Effector CD4-positive, alpha-beta T cell (primary cell): ENCODE results near the gene FBRSL1.
"Not testable (repeated sequence)": the region's sequence is repeated elsewhere in the genome, so short reads cannot be mapped to it uniquely, and the experiment has no call there.

ENCODE experiments used
- DNase-seq: peaks from one replicate; pipeline ENCODE4 v3.0.0-alpha.2; 2020

FBRSL1 gene

DNA sequence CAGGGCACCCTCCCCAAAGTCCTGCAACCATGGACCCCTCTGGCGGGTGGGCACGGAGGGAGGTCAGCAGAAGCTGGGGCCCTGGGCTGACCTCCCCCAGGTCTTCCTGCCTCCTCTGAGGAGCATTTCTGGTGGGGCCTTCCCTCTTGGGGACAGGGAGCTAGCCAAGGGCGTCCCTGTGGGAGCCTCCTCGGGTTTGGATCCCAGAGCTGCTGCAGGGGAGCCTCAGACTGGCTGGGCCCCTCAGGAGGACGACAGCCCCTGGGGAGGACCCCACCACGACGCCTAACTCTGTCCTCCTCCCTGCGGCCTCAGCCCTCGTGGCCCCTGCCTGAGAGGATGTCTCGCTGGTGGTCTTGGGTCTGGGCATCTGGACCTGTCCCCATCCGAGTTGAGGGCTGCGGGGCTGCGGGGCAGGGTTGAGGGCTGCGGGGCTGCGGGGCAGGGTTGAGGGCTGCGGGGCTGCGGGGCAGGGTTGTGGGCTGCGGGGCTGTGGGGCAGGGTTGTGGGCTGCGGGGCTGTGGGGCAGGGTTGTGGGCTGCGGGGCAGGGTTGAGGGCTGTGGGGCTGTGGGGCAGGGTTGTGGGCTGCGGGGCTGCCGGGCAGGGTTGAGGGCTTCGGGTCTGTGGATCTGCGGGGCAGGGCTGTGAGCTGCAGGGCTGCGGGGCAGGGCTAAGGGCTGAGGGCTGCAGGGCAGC lies 37.4 kb downstream of the FBRSL1 start:
- no peak for DNase-seq

- no peak for DNase-seq
Observed at GRCh38 chr12:132527883-132528264, 37.9 kb downstream of the FBRSL1 start.

GRCh38 chr12:132528564-132529106 lies 38.7 kb downstream of the FBRSL1 start:
- no peak for DNase-seq

- no peak for DNase-seq
Observed at GRCh38 chr12:132529156-132529839, 39.3 kb downstream of the FBRSL1 start.

- no peak for DNase-seq
Observed at GRCh38 chr12:132529906-132530305, 40.0 kb downstream of the FBRSL1 start.

- no peak for DNase-seq
Observed at GRCh38 chr12:132530447-132530846, 40.5 kb downstream of the FBRSL1 start.

- DNase-seq: no peak
Observed at GRCh38 chr12:132530851-132531250, 40.9 kb downstream of the FBRSL1 start.

- DNase-seq: not testable (repeated sequence)
Observed at GRCh38 chr12:132532711-132533583, 43.0 kb downstream of the FBRSL1 start.

DNA sequence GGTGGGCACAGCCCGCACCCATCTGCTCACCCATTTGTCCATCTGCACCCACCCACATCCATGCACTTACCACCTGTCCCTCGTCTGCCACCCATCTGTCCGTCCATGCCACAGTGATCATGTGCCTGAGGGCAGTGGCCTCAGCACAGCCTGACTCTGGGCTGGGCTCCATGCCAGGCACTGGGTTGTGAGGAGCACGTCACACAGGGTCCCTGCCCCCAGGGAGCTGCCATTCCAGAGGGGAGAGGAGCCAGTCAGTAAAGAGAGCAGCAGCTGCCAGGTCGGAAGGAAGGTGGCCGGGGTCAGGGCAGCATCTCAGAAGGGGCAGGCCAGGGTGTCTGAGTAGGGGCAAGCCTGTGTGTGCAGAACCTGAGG lies 43.6 kb downstream of the FBRSL1 start:
- no peak for DNase-seq

GRCh38 chr12:132534076-132534475 lies 44.1 kb downstream of the FBRSL1 start:
- no peak for DNase-seq

DNA sequence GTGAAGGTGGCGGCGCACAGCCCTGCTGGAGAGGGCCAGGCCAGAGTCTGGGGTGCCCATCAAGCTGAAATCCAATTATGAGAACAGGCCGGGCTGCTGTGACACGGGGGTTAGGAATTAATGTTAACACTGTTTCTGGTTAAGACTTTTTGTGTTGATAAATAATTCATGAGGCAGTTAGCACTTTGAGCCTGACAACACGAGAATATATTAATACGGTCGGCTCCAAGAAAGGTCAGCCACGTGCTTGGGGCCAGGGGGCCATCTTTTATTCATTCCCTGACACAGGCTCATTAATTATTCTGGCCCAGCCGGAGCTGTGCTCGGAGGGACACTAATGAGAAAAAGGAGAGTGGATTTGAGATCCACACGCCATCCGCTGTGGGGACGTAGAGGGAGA lies 45.1 kb downstream of the FBRSL1 start:
- DNase-seq: no peak

GRCh38 chr12:132536102-132536876 lies 46.3 kb downstream of the FBRSL1 start:
- no peak for DNase-seq

DNA sequence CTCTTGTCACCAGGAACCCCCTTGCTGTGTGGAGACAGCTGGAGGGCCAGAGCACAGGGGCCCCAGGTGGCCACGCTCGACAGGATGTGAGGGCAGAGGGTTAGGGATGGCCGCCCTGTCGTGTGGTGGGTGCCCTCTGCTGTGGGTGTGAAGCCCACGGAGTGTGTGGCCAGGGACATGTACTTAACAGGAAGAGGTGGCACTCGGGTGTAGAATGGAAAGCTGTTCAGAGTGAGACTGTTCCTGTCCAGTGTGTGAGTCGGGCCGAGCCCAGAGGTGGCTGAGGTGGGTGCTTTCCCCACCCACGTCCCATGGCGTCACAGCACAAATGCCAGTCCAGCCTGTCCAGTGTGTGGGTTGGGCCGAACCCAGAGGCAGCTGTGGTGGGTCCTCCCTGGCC lies 47.1 kb downstream of the FBRSL1 start:
- no peak for DNase-seq

DNA sequence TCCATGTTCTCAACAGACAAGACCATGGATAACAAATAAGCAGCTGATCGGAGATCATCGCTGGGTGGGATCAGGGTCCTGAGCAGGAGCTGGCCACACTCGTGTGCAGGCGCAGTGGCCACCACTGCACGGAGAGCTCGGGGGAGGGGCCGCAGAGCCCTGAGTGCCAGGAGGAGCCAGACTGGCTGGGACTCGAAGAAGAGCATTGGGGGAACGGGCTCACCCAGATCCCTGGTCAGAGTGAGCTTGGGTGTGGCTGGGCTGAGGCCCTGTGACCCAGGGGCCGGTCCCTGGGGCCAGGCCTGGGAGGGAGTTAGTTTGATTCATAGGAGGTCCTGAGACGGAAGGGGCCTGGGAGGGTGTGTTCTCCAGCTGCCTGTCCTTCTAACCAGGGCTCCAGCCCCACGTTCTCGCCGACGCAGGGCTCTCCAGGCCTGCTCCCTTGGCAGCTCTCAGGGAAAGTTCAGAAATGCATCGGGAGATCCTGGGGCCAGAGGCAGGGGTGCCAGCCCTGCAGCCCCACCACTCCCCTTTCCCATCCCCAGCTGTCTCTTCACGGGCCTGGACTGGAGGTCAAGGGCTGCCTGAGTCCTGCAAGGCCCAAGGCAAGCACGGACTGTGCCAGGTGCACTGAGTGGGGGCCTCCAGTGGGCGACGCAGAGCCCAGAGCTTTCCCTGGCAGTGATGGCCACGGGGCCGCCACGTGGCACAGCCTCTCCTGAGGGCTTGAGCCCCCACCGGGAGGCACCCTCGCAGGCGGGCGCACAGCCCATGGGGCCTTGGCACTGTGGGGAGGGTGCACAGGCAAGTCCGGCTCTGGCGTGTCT lies 48.1 kb downstream of the FBRSL1 start:
- no peak for DNase-seq

- no peak for DNase-seq
Observed at GRCh38 chr12:132538663-132538990, 48.7 kb downstream of the FBRSL1 start.

GRCh38 chr12:132539016-132539773 lies 49.2 kb downstream of the FBRSL1 start:
- no peak for DNase-seq

GRCh38 chr12:132540436-132540835 lies 50.5 kb downstream of the FBRSL1 start:
- no peak for DNase-seq

DNA sequence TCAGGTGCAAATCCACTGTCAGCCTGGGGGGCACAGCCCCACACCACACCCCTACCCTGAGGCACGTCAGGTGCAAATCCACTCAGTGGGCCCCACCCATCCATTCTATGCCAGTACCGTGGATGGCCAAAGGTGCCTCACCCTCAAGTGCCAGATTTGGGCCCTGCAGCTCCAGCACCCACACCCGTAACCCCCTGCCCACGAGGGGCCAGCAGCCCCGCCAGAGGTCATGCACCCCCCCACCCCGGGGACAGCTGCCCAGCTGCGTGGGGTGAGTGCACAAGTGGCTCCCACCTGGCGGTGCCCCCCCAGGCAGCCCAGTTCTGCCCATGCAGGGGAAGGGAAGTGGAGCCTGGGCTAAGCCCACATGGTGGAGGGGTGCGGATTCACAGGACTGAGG lies 51.2 kb downstream of the FBRSL1 start:
- no peak for DNase-seq

DNA sequence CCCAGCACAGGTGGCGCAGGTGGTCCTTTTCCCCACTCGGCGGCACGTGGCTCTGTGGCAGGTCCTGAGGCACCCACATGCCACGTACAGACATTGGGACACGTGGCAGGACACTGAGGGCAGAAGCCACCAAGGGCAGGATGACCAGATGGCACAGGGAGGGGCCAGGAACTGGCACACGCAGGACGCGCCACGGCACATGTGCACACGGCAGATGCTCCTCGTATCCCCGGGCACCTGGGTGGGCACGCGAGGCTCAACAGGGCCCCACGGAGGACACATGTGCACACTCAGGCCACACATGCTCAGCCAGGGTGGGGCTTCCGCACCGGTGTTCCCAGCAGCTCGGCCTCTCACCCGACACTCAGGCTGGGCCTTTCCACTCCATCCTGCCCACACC lies 52.0 kb downstream of the FBRSL1 start:
- no peak for DNase-seq

GRCh38 chr12:132542661-132543060 lies 52.7 kb downstream of the FBRSL1 start:
- DNase-seq: no peak
